ENCODE measurements around the gene CD70. TPM values are rescaled to one million over a fixed set of nuclear protein-coding genes. Genes with fewer than 3 reads are reported as not detected.
"Not testable (repeated sequence)": the region's sequence is repeated elsewhere in the genome, so short reads cannot be mapped to it uniquely, and the experiment has no call there.

Gene CD70
- total and polyA plus RNA-seq, 3 donors from 2014 or later = 0.63 to 1.0 TPM; not detected in 1

DNA sequence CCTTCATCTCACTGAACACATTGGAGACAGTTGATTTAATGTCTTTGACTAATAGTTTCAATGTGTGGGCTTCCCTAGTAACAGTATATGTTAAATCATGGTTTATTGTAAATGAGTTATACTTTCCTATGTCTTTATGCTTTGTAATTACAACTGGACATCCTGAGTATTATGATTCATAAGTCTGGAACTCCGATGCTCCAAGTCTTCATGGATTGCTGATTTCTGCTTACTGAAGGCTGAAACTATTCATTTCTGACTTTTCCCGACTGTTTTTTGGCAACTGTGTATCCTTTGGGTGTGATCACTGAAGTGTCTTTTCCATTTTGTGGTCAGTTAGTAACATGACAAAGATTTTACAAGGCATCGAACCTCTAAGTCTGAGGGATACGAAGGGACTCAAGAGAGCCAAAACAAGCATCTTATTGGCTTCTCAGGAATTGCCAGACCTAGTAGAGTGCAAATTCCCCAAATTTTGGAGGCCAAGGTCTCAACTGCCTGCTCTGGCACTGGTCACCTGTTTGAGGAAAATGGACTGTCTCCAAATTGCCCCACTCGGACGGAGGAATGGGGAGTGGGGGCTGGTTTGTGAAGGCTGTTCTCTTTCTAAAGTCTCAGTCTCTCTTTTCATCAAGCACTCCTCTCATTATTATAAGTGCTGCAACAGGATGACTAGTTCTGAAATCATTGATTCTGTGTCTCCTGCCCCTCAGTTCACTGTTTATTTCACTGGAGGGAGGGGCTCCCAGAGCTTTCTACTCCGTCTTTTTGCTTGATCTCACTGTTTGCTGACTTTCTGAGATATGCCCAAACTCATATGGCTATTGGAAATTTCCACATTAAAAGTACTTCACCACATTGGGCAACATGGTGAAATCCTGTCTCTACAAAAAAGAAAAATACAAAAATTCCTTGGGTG is 20.2 kb upstream of the CD70 start:
- H3K27me3 ChIP-seq = no peaks in the 10 kb centered on the region

DNA sequence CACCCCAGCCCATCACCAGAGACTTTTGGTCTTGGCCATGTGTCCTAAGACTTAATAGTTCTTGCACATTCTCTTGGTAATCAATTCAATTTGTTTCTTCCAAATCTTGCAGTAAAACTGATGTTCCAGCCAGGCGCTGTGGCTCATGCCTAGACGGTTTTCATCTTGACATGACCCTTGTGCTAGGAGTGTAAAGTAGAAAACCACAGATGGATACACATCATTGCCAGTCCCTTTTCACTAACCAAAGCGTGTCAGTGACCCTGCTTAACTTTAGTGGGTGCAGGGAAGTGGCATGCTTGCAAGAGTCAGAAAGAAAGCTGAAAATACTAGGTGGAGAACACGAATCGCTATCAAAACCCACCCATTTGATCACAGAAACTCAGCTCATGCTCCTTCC is 18.0 kb upstream of the CD70 start:
- TF ChIP-seq POLR2A (IDR thresholded peaks at IDR 0.05) (no peak), CTCF (IDR thresholded peaks at IDR 0.05) (no peak)
- intact Hi-C loops (cut with DNase I; ENCODE audit: low total_unique reads) = no loop called here
- Histone ChIP-seq H3K4me3 (no peak overlapping the region), H3K36me3 (ENCODE audit: low read depth, missing control alignments) (no peaks in the 10 kb centered on the region), H3K9me3 (no peaks in the 10 kb centered on the region), H3K4me1 (no peaks in the 10 kb centered on the region), H3K27ac (no peak overlapping the region), H3K27me3 (no peaks in the 10 kb centered on the region)
- no peak for DNase-seq
- WGBS, 2 donors = 73 to 88% methylated on average over 5 of the region's 5 CpGs

More for the DNA sequence above, 20.2 kb upstream of the CD70 start:
- WGBS, 2 donors = 72 to 77% methylated on average over 7 of the region's 7 CpGs
- no peaks in the 10 kb centered on the region for H3K36me3 ChIP-seq (ENCODE audit: low read depth, missing control alignments)
- intact Hi-C loops (cut with DNase I; ENCODE audit: low total_unique reads) = no loop called here
- no peaks in the 10 kb centered on the region for H3K4me1 ChIP-seq
- H3K4me3 ChIP-seq = no peak overlapping the region
- H3K9me3 ChIP-seq = no peaks in the 10 kb centered on the region
- no peak for TF ChIP-seq POLR2A (IDR thresholded peaks at IDR 0.05)
- no peak overlapping the region for H3K27ac ChIP-seq
- DNase-seq = no peak

DNA sequence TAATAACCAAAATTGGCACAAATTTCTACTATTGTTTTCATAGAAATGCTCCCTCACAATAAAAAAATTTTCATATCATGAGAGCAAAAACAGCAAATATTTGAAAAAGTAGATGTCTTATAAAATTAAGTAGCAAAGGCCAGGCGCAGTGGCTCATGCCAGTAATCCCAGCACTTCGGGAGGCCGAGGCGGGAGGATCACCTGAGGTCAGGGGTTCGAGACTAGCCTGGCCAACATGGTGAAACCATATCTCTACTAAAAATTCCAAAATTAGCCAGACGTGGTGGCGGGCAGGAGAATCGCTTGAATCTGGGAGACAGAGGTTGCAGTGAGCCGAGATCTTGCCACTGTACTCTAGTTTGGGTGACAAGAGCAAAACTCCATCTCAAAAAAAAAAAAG is 17.2 kb upstream of the CD70 start:
- DNase-seq; H3K9me3 ChIP-seq; H3K27ac ChIP-seq; H3K4me1 ChIP-seq; H3K4me3 ChIP-seq; H3K36me3 ChIP-seq (ENCODE audit: low read depth, missing control alignments); H3K27me3 ChIP-seq; intact Hi-C loops (cut with DNase I; ENCODE audit: low total_unique reads): not testable (repeated sequence)
- WGBS, 2 donors = 87 to 91% methylated on average over 9 of the region's 9 CpGs

GRCh38 chr19:6606276-6607070 is 15.5 kb upstream of the CD70 start:
- H3K27ac ChIP-seq; intact Hi-C loops (cut with DNase I; ENCODE audit: low total_unique reads); H3K9me3 ChIP-seq; H3K27me3 ChIP-seq; H3K4me1 ChIP-seq; H3K36me3 ChIP-seq (ENCODE audit: low read depth, missing control alignments); H3K4me3 ChIP-seq; DNase-seq: not testable (repeated sequence)
- 86 to 88% methylated on average over 11 of the region's 11 CpGs for WGBS, 2 donors

DNA sequence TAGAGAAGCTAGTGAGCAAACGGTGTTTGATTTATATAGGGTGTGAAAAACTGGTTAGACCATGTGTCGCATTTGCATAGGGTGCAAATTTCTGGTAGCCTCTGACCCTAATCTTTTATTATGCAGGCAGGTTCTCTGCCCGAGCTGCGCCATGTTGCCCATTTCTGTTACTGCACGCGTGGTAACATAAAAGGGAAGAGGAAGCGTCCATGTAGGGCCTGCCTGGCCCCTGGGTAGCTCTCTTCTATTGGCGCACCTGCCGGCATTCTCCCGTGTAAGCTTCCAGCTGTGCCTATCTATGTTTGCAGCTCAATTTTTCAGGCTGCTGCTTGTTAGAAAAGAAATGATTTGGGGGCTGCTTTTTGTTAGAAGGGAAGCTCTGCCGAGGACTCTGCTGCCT is 14.0 kb upstream of the CD70 start:
- Histone ChIP-seq H3K4me1 (no peaks in the 10 kb centered on the region), H3K36me3 (ENCODE audit: low read depth, missing control alignments) (no peaks in the 10 kb centered on the region), H3K27me3 (no peaks in the 10 kb centered on the region), H3K9me3 (no peaks in the 10 kb centered on the region), H3K4me3 (no peak overlapping the region), H3K27ac (no peak overlapping the region)
- intact Hi-C loops (cut with DNase I; ENCODE audit: low total_unique reads) = no loop called here
- DNase-seq = no peak
- 58 to 66% methylated on average over 11 of the region's 11 CpGs for WGBS, 2 donors
- TF ChIP-seq POLR2A (IDR thresholded peaks at IDR 0.05) = no peak
- no peak for TF ChIP-seq CTCF (IDR thresholded peaks at IDR 0.05)

- Histone ChIP-seq H3K27ac (no peak overlapping the region), H3K9me3 (no peaks in the 10 kb centered on the region), H3K4me3 (no peak overlapping the region), H3K36me3 (ENCODE audit: low read depth, missing control alignments) (no peaks in the 10 kb centered on the region), H3K27me3 (no peaks in the 10 kb centered on the region), H3K4me1 (no peaks in the 10 kb centered on the region)
- intact Hi-C loops (cut with DNase I; ENCODE audit: low total_unique reads) = no loop called here
- 65 to 88% methylated on average over 5 of the region's 5 CpGs for WGBS, 2 donors
- DNase-seq = no peak
- TF ChIP-seq CTCF (IDR thresholded peaks at IDR 0.05) (no peak), POLR2A (IDR thresholded peaks at IDR 0.05) (no peak)
Measured at GRCh38 chr19:6602729-6603114, 11.8 kb upstream of the CD70 start.

DNA sequence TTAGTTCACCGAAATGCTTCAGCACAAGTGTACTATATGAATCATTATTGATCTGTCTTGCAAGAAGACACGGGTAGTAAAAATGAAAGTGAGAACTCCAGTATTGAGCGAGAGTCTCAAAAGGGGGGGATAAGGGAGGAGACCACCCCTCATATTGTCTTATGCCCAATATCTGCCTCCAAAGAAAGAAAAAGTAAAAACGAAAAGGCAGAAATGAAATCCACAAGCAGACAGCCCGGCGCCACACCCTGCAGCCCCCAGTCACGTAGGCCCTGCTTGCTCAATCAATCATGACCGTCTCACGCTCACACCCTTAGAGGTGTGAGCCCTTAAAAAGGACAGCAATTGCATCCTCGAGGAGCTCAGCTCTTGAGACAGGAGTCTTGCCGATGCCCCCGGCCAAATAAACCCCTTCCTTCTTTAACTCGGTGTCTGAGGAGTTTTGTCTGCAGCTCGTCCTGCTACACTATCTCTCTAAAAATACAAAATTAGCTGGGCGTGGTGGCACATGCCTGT is 10.6 kb upstream of the CD70 start:
- H3K4me3 ChIP-seq; H3K27me3 ChIP-seq; DNase-seq; H3K27ac ChIP-seq; H3K9me3 ChIP-seq; H3K4me1 ChIP-seq; H3K36me3 ChIP-seq (ENCODE audit: low read depth, missing control alignments); intact Hi-C loops (cut with DNase I; ENCODE audit: low total_unique reads): not testable (repeated sequence)
- 70 to 74% methylated on average over 15 of the region's 15 CpGs for WGBS, 2 donors

DNA sequence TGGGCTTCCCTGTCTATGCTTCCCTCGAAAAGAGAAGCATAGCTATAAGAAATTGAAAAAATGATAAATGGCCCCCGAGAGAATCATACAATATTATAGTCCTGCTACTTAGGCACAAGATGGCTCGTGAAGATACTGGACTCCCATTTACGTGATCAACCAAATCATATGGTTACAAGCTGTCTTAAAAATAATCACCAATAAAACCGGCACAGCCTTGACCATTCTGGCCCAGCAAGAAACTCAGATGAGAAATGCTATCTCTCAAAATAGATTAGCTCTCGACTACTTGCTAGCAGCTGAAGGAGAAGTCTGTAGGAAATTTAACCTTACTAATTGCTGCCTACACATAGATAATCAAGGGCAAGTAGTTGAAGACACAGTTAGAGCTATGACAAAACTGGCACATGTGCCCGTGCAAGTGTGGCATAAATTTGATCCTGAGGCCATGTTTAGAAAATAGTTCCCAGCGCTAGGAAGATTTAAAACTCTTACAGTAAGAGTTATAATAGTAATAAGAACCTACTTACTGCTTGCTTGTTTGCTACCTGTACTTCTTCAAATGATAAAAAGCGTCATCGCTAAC is 10.1 kb upstream of the CD70 start:
- H3K27me3 ChIP-seq; H3K9me3 ChIP-seq; intact Hi-C loops (cut with DNase I; ENCODE audit: low total_unique reads); H3K27ac ChIP-seq; H3K4me1 ChIP-seq; H3K4me3 ChIP-seq; H3K36me3 ChIP-seq (ENCODE audit: low read depth, missing control alignments); DNase-seq: not testable (repeated sequence)
- WGBS, 2 donors = 80 to 82% methylated on average over 10 of the region's 10 CpGs

All from testis (tissue), 3 donors.